Activated CD8-positive, alpha-beta memory T cell treated with anti-CD3 and anti-CD28 coated beads for 24 hours (primary cell): ENCODE data around the gene SLC7A7.
"Not testable (repeated sequence)": the region's sequence is repeated elsewhere in the genome, so short reads cannot be mapped to it uniquely, and the experiment has no call there.

Experiments
- DNase-seq: peaks from one replicate; pipeline ENCODE4 v3.0.0-alpha.2; 2020

Gene SLC7A7

DNA sequence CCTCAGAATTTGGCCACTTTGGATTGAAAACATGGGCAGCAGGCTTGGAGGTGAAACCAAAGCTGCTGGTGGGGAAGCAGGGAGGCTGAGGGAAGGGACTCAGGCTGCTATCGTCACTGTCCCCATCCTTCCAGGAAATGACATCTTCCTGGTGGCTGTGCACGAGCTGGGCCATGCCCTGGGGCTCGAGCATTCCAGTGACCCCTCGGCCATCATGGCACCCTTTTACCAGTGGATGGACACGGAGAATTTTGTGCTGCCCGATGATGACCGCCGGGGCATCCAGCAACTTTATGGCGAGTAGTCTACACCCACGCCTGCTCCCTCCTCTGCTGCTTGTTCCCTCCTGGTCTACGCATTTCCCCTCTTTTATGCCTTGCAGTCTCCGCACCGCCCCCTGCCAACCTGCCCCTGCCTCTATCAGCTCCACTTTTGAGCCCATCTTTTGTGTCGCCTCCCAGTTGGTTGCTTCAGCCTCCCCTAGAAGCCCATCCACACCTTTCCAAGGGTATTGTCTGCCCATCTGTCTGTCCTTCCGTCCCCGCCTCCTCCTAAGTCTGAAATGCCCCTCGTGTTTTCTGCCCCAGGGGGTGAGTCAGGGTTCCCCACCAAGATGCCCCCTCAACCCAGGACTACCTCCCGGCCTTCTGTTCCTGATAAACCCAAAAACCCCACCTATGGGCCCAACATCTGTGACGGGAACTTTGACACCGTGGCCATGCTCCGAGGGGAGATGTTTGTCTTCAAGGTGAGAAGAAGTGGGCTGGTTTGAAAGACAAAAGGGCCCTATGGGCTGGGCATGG lies 28.1 kb upstream of the SLC7A7 start:
- no peak for DNase-seq

GRCh38 chr14:22842211-22843122 lies 27.2 kb upstream of the SLC7A7 start:
- DNase-seq, result no peak

- DNase-seq, result no peak
These were observed 26.5 kb upstream of the SLC7A7 start for GRCh38 chr14:22841769-22842168.

- no peak for DNase-seq
These were observed 26.1 kb upstream of the SLC7A7 start for GRCh38 chr14:22841311-22841710.

- DNase-seq, result no peak
These were observed 24.0 kb upstream of the SLC7A7 start for GRCh38 chr14:22839159-22839779.

DNA sequence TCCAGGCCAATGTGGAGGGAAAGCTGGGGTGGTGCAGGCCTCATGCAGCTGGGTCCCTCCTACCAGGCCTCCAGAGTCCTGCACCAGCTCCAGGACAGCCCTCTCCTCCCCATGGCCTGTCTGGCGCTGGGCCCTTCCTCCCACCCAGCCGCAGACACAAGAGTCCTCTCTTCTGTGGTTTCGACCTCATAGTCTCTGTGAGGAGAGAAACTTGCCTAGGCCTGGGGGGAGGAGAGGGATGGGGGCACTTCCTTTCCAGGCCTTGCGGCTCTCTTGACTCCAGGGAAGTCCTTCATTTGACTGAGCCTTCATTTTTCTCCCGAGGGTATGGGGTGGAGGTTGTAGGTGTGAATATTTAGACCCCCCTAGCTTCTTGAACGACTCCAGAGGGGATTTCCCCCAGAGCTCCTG lies 23.4 kb upstream of the SLC7A7 start:
- DNase-seq, result no peak

DNA sequence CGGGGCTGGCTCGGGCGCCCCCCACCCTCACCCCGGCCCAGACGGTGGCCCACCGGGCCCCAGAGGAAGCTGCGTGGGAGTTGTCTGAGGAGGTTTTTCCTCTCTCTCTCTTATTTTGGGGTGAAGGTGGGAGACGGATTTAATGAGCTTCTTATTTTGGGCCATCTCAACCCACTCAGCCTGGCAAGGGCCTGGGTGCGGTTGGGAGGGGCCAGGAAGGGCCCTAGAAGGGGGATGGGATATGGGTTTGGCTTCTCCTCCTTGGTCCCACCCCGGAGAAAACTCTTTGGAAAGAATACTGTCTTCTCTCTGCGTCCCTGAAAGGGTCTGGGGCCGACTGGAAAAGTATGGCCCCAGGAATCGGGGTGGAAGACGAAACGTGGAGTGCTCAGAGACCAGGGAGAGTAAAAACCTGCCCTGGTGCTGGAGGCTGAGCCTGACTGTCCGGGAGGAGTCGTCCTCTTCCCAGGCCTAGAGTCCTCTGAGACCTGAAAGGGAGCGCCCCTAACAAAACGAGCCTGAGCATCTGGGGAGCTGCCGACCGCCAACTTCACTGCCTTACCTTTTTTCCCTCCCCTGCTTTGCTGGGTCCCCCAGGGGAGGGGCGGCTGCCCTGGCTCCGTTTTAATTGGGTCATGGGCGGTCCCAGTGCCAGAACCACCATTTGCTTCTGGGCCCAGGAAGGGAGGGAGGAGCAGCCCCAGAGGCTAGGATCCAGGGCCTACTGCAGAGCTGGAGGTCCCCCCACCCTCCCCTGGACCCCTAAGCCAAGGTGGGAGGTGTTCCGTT lies 22.7 kb upstream of the SLC7A7 start:
- DNase-seq, result no peak

DNA sequence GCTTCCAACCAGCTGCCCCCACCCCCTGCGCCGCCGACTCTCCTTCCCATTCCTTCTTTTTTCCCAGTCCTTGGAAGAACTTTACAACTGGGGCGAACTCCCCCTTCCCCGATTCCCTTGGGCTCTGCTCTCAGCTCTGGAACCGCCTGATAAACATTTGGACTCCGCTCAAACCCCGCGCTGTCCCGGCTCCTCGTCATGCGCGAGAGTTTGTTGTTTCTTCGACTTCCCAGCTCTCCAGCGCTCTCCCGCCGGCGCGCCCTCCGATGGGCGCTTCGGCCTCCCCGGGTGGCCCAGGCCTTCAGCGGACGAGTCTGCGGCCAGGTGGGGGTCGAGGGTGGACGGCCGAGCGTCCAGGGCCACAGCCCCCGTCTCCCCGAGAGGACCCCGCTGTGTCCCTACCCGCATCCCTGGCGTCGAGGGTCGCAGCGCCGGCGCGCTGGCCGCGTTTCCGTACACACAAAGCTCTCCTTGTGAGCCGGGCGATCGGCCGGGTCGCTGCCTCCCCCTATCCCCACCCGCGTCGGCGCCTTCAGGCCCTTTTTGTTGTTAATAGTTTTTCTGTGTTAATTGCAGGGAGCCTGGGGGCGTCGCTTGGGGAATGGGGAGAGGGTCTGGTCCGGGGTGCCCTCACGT lies 22.0 kb upstream of the SLC7A7 start:
- peak; percentile 69 for DNase-seq

GRCh38 chr14:22836301-22837113 lies 21.3 kb upstream of the SLC7A7 start, which contains the start of gene MMP14:
Gene MMP14 (plus strand): TSS chr14:22836585. CDS start chr14:22836818, 233 bp downstream.
- no peak for DNase-seq

DNA sequence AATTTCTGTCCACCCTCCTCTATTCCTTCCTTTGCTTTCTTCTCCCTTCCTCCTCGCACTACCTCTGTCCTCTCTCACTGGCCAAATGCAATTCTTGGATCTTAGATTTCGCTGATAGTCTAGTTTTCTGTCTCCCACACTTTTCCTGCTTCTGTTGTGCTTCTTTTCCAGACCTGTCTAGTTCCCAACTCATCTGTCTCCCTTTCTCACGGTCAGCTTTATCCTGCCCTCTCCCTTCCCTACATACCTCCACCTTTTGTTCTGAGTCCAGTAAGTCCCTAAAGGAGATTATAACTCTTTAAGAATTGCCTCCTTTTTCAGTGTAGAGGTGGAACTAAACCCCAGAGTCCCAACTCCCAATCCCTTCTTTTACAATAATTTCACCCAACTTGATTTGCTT lies 20.3 kb upstream of the SLC7A7 start:
- DNase-seq, result no peak

DNA sequence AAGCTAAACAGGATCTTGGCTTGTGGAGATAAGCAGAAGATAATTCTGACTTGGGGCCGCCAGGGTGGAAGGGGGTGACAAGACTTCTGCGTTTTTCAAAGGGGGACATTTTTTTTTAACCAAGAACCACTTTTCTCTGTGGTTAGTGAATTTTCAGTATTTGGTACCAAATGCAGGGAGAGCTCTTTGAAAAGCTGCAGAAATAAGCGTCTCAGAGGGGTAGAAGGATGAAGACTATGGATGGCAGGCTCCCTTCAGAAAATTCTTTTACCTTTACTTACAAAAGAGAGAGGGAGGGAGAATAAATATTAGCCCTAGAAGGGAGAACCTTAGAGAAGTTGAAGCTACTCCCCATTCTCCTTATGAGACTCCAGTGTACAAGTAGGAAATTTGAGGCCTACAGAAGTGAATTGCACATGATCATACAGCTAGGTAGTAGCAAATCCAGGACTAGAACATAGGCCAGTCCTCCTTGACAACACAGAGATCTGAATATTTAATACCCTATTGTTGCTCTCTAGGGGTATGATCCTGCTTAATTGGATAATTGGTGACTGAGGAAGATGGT lies 15.3 kb upstream of the SLC7A7 start:
- no peak for DNase-seq

- DNase-seq, result peak; percentile 93
These were observed 14.6 kb upstream of the SLC7A7 start, which contains the start of gene MRPL52 for GRCh38 chr14:22829661-22830442. Gene MRPL52 (plus strand): TSS chr14:22829887. CDS start chr14:22829913, 26 bp downstream.

- DNase-seq, result not testable (repeated sequence)
These were observed 13.9 kb upstream of the SLC7A7 start for GRCh38 chr14:22829076-22829660.

DNA sequence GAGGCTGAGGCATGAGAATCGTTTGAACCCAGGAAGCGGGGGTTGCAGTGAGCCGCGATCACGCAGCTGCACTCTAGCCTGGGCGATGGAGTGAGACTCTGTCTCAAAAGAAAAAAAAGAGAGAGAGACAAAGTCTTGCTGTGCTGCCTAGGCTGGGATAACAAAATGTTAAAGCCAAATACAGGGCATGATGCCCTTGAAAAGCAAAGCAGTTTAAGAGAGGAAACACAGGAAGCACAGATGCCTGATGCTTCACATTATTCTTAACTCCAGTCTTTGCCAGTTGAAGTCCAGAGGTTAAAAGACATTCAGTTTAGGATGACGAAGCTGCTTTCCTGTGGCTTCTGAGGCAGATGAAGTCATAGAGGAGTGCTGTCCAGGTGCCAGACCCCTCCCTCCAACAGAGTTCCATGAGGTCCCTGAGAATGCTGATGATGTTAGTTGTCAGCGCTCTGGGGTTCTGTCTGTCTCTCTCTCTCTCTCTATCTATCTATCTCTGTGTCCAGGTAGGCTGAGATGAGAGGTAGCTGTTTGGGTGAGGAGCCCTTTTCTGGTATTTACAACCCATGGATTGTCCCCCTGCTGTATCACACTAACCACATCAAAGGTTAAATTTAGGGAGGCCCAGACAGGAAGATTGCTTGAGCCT lies 9.6 kb upstream of the SLC7A7 start:
- DNase-seq, result no peak

- DNase-seq, result peak; percentile 86
These were observed 7.4 kb upstream of the SLC7A7 start for GRCh38 chr14:22822571-22823098.

GRCh38 chr14:22822016-22822570 lies 6.9 kb upstream of the SLC7A7 start:
- DNase-seq, result no peak

DNA sequence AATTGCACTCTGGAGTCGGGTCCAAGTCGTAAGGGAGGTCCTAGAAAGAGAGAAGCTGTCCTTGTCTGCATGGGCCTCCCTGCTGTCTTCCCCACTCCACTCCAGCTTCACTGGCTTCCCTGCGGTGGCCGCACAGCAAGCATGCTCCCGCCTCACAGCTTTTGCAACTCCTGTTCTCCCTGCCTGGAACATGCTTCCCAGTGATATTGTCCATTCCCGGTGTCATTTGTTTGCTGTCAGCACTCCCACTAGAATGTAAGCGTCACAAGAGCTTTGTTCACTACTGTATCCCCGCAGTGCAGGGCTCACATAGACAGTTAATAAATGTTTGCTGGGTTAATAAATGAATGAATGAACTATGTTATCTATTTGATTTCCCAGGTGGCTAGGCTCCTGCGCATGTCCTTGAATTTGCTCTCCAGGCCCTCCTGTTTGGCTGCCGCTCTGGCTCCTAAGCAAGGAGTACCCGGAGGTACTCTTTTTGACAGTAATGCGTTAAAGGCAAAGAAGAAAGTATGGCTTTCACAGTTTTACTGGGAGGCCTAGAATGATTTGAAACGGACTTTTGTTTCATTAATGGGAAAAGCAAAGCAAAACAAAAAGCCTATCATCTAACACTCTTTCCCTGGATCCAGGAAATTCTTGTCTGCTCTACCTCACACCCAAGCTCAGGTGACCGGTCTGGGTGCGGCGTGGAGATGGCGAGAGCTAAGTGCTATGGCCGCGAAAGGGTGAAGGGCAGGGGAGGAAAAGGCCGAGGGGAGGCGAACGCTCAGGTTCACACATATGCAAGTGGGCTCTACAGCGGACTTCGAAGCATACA lies 6.2 kb upstream of the SLC7A7 start:
- no peak for DNase-seq
